Type B pancreatic cell (in vitro differentiated cells): ENCODE measurements around the gene WDR26. TPM values are rescaled to one million over a fixed set of nuclear protein-coding genes. Genes with fewer than 3 reads are reported as not detected.

Experiments used
- DNase-seq: peaks from one replicate; pipeline ENCODE4 v3.0.0; 2021; ENCODE audit warnings: mixed read lengths; ENCODE audit not compliant: unreplicated experiment; ENCODE audit errors: extremely low spot score
- H3K27ac Mint-ChIP-seq: 2 replicates; pipeline ENCODE4 v1.8.0; 2021; ENCODE audit warnings: mild to moderate bottlenecking, mixed read lengths
- H3K27me3 Mint-ChIP-seq: 2 replicates; pipeline ENCODE4 v1.8.0; 2021; ENCODE audit warnings: mixed read lengths
- H3K36me3 Mint-ChIP-seq: 2 replicates; pipeline ENCODE4 v1.8.0; 2021; ENCODE audit warnings: mixed read lengths
- H3K4me1 Mint-ChIP-seq: one replicate; pipeline ENCODE4 v1.8.0; 2021; ENCODE audit warnings: mixed read lengths; ENCODE audit not compliant: unreplicated experiment
- H3K4me3 Mint-ChIP-seq: 2 replicates; pipeline ENCODE4 v1.8.0; 2021; ENCODE audit warnings: mild to moderate bottlenecking, mixed read lengths
- H3K9me3 Mint-ChIP-seq: 2 replicates; pipeline ENCODE4 v1.8.0; 2021; ENCODE audit warnings: mixed read lengths
- CTCF ChIP-seq: fragments of 200-600 bp; sonication (generic); conservative IDR thresholded peaks from 2 replicates; pipeline ENCODE4 v1.5.0; 2021; ENCODE audit warnings: antibody characterized with exemption, mild to moderate bottlenecking
- total RNA-seq: library from RNA; stranded (reverse); gene quantifications from 2 replicates; pipeline ENCODE4 v1.2.1, GENCODE V29; 2021; ENCODE audit warnings: low replicate concordance

WDR26 gene
- total RNA-seq, 1 donor from 2014 or later: 75.1 TPM

- H3K4me1 Mint-ChIP-seq: peaks cover 5% of the 10 kb centered on the region
- TF ChIP-seq CTCF: no peak
- no peak overlapping the region for H3K27ac Mint-ChIP-seq
- no peak for DNase-seq
- H3K4me3 Mint-ChIP-seq: no peak overlapping the region
- H3K36me3 Mint-ChIP-seq: peaks cover 29% of the 10 kb centered on the region
- no peaks in the 10 kb centered on the region for H3K9me3 Mint-ChIP-seq
- H3K27me3 Mint-ChIP-seq: no peaks in the 10 kb centered on the region
These were observed 29.5 kb downstream of the WDR26 start for GRCh38 chr1:224404916-224405603.

DNA sequence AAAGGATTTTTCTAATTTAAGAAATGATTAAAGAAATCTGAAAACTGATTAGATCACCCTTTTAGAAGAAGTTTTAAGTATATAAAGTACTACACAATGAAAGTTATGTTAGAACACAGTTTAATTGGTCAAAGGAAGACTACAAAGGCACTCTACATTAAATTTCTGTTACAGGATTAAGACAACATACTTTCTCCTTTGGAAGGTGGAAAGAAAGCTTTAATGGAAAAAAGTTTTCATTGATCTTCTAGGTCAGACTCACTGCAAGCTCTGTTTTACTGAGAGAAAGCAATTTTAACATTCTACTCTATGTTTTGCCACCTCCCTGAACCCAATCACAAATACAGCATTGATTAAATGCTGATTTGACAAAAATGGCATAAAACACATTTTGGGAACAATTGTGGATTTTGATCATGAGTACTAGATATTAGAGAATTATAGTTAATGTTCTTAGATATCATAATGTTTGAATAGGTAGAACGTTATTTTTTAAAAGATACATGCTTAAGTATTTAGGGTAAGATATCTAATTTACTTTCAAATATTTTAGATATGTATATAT is 32.0 kb downstream of the WDR26 start:
- no peak overlapping the region for H3K27ac Mint-ChIP-seq
- no peaks in the 10 kb centered on the region for H3K27me3 Mint-ChIP-seq
- H3K4me3 Mint-ChIP-seq: no peak overlapping the region
- H3K36me3 Mint-ChIP-seq: peaks cover 39% of the 10 kb centered on the region
- TF ChIP-seq CTCF: no peak
- H3K9me3 Mint-ChIP-seq: no peaks in the 10 kb centered on the region
- DNase-seq: no peak
- no peaks in the 10 kb centered on the region for H3K4me1 Mint-ChIP-seq

- Mint-ChIP-seq H3K27me3 (no peaks in the 10 kb centered on the region), H3K4me3 (no peak overlapping the region), H3K36me3 (peaks cover 41% of the 10 kb centered on the region)
These were observed 34.7 kb downstream of the WDR26 start for GRCh38 chr1:224399887-224400286.

GRCh38 chr1:224393294-224393693 is 41.3 kb downstream of the WDR26 start:
- H3K27me3 Mint-ChIP-seq: no peaks in the 10 kb centered on the region
- no peaks in the 10 kb centered on the region for H3K4me1 Mint-ChIP-seq
- H3K27ac Mint-ChIP-seq: no peak overlapping the region
- TF ChIP-seq CTCF: no peak
- peaks cover 53% of the 10 kb centered on the region for H3K36me3 Mint-ChIP-seq
- H3K9me3 Mint-ChIP-seq: no peaks in the 10 kb centered on the region
- H3K4me3 Mint-ChIP-seq: no peak overlapping the region
- no peak for DNase-seq

More at GRCh38 chr1:224399887-224400286, 34.7 kb downstream of the WDR26 start:
- Mint-ChIP-seq H3K4me1 (no peaks in the 10 kb centered on the region), H3K9me3 (no peaks in the 10 kb centered on the region), H3K27ac (no peak overlapping the region)
- no peak for TF ChIP-seq CTCF
- DNase-seq: no peak

- H3K27me3 Mint-ChIP-seq: no peaks in the 10 kb centered on the region
- H3K4me3 Mint-ChIP-seq: no peak overlapping the region
- H3K27ac Mint-ChIP-seq: no peak overlapping the region
- TF ChIP-seq CTCF: no peak
- peaks cover 53% of the 10 kb centered on the region for H3K36me3 Mint-ChIP-seq
- DNase-seq: no peak
- H3K9me3 Mint-ChIP-seq: no peaks in the 10 kb centered on the region
- H3K4me1 Mint-ChIP-seq: no peaks in the 10 kb centered on the region
These were observed 42.0 kb downstream of the WDR26 start for GRCh38 chr1:224392411-224393249.
